GM23248 (cell line): ENCODE measurements around the gene CDKN2B. TPM values are rescaled to one million over a fixed set of nuclear protein-coding genes. Genes with fewer than 3 reads are reported as not detected.
A peak's percentile ranks its signal among the peaks of the same experiment; 100 is the strongest.

Experiments used
- DNase-seq: peaks from one replicate; pipeline ENCODE4 v3.0.0-alpha.2; 2015
- H2AFZ ChIP-seq: fragments of 200-600 bp; sonication (generic); 2 replicates; pipeline ENCODE4 v1.6.1; 2016; ENCODE audit warnings: antibody characterized with exemption
- H3F3A ChIP-seq: fragments of 200-600 bp; sonication (generic); 2 replicates; pipeline ENCODE4 v1.6.1; 2016; ENCODE audit warnings: mild to moderate bottlenecking, antibody characterized with exemption, mixed run types; ENCODE audit not compliant: insufficient read depth
- H3K27ac ChIP-seq: fragments of 200-600 bp; sonication (generic); 2 replicates; pipeline ENCODE4 v1.5.1; 2016; ENCODE audit warnings: mild to moderate bottlenecking
- H3K27me3 ChIP-seq: fragments of 200-600 bp; sonication (generic); replicated peaks from 2 replicates; pipeline ENCODE4 v1.6.1; 2016; ENCODE audit warnings: mild to moderate bottlenecking; ENCODE audit not compliant: insufficient read depth
- H3K36me3 ChIP-seq: fragments of 200-600 bp; sonication (generic); 2 replicates; pipeline ENCODE4 v1.6.1; 2016; ENCODE audit warnings: low read depth, mild to moderate bottlenecking
- H3K4me1 ChIP-seq: fragments of 200-600 bp; sonication (generic); 2 replicates; pipeline ENCODE4 v1.6.1; 2016; ENCODE audit warnings: mild to moderate bottlenecking; ENCODE audit not compliant: insufficient read depth
- H3K4me2 ChIP-seq: fragments of 200-600 bp; sonication (generic); one replicate; pipeline ENCODE4 v1.6.1; 2016; ENCODE audit warnings: mild to moderate bottlenecking; ENCODE audit not compliant: unreplicated experiment
- H3K4me3 ChIP-seq: fragments of 200-600 bp; sonication (generic); 2 replicates; pipeline ENCODE4 v1.5.1; 2016; ENCODE audit warnings: mild to moderate bottlenecking
- H3K79me2 ChIP-seq: fragments of 200-600 bp; sonication (generic); 2 replicates; pipeline ENCODE4 v1.6.1; 2016; ENCODE audit warnings: mild to moderate bottlenecking; ENCODE audit not compliant: insufficient read depth
- H3K9ac ChIP-seq: fragments of 200-600 bp; sonication (generic); 2 replicates; pipeline ENCODE4 v1.6.1; 2016; ENCODE audit warnings: mild to moderate bottlenecking
- H3K9me2 ChIP-seq: fragments of 200-600 bp; sonication (generic); 2 replicates; pipeline ENCODE4 v1.6.1; 2016; ENCODE audit warnings: mixed run types, mild to moderate bottlenecking, moderate library complexity; ENCODE audit not compliant: insufficient read depth
- H3K9me3 ChIP-seq: fragments of 200-600 bp; sonication (generic); one replicate; pipeline ENCODE4 v1.6.1; 2017; ENCODE audit warnings: low read depth
- H4K20me1 ChIP-seq: fragments of 200-600 bp; sonication (generic); 2 replicates; pipeline ENCODE4 v1.6.0; 2016; ENCODE audit not compliant: insufficient read depth
- EZH2 ChIP-seq: fragments of 200-600 bp; sonication (generic); IDR thresholded peaks from 2 replicates; pipeline ENCODE4 v1.6.1; 2018; ENCODE audit warnings: antibody characterized with exemption, mild to moderate bottlenecking; ENCODE audit not compliant: insufficient read depth, poor library complexity, severe bottlenecking
- EZH2phosphoT487 ChIP-seq: fragments of 200-600 bp; sonication (generic); IDR thresholded peaks from 2 replicates; pipeline ENCODE4 v1.6.1; 2018; ENCODE audit warnings: antibody characterized with exemption, moderate library complexity, mild to moderate bottlenecking, low read depth; ENCODE audit not compliant: insufficient read depth
- WGBS, 2 experiments: methylation state at CpG; one replicate each; pipeline ENCODE4 v1.1.6; 2015 to 2017; ENCODE audit warnings: low lambda C conversion rate in 2 of 2, low coverage in 1 of 2; ENCODE audit errors: missing lambda C conversion rate in 2 of 2; 5-methylcytosine and 5-hydroxymethylcytosine counted together
- in situ Hi-C: fragments of 300-500 bp; cut with MboI; formaldehyde crosslinking; loops from 2 replicates; pipeline ENCODE4 v1.15.0; 2020
- polyA plus RNA-seq: library from polyadenylated mRNA; unstranded; fragments of >200 nt; fragmentation: Nextera tagmentation; extraction: Ambion mirVana; gene quantifications from 2 replicates; pipeline ENCODE4 v1.2.1, GENCODE V29; 2016
- total RNA-seq: library from RNA; depleted of rRNA; stranded (reverse); fragments of >200 nt; shearing (Covaris generic); gene quantifications from 2 replicates; pipeline ENCODE4 v1.2.3, GENCODE V29; 2014

CDKN2B gene
- total and polyA plus RNA-seq, 2 experiments from 2014 or later = 6.7 to 10.6 TPM

DNA sequence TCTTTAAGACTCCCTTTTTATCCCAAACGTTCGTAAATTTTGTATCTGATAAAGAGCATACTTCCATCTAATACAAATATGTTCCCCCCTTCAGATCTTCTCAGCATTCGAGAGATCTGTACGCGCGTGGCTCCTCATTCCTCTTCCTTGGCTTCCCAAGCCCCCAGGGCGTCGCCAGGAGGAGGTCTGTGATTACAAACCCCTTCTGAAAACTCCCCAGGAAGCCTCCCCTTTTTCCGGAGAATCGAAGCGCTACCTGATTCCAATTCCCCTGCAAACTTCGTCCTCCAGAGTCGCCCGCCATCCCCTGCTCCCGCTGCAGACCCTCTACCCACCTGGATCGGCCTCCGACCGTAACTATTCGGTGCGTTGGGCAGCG, 34.8 kb downstream of the CDKN2B start:
- Histone ChIP-seq H3K4me3 (peak overlapping the region; percentile 80), H3K9me3 (no peaks in the 10 kb centered on the region), H3K27ac (no peak overlapping the region), H3K4me1 (no peaks in the 10 kb centered on the region; the same call in 1 of the 2 replicates), H3K4me2 (peak overlapping the region; percentile 89), H3K79me2 (no peaks in the 10 kb centered on the region), H4K20me1 (no peaks in the 10 kb centered on the region), H3K27me3 (peaks cover 61% of the 10 kb centered on the region), H3K9ac (peak overlapping the region; percentile 69), H3F3A (peaks cover 8% of the 10 kb centered on the region; the same call in 1 of the 2 replicates), H2AFZ (peak overlapping the region; percentile 87), H3K36me3 (no peaks in the 10 kb centered on the region), H3K9me2 (no peaks in the 10 kb centered on the region)
- DNase-seq = no peak
- whole genome bisulfite sequencing, 2 experiments = 6 to 7% methylated on average over 21 of the region's 21 CpGs
- TF ChIP-seq EZH2phosphoT487 = no peak
- TF ChIP-seq EZH2 = peak; percentile 87
- in situ Hi-C loops = no loop called here

DNA sequence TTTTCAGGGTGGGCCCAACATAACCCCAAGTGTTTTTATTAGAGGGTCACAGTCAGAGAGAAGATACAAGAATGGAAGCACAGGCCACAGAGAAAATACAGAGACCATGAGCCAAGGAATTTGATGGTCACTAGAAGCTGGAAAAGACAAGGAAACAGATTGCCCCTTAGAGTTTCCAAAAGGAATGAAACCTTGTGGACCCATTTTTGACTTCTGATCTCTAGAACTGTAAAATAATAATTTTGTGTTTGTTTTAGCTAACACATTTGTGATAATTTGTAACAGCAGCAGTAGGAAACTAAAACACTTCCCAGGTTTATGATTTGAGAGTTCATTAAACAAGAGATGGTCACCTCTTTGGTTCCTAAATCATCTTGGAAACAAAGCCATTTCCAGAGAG, 36.7 kb downstream of the CDKN2B start:
- peaks cover 76% of the 10 kb centered on the region for H3K27me3 ChIP-seq

GRCh38 chr9:21970800-21971640, 38.1 kb downstream of the CDKN2B start:
- H3K9me3 ChIP-seq = no peaks in the 10 kb centered on the region
- peaks cover 8% of the 10 kb centered on the region; the same call in 1 of the 2 replicates for H3F3A ChIP-seq
- H3K79me2 ChIP-seq = no peaks in the 10 kb centered on the region
- TF ChIP-seq EZH2phosphoT487 = no peak
- no peak for TF ChIP-seq EZH2
- no peaks in the 10 kb centered on the region for H3K36me3 ChIP-seq
- H3K4me3 ChIP-seq = no peak overlapping the region
- no peaks in the 10 kb centered on the region for H3K9me2 ChIP-seq
- peaks cover 67% of the 10 kb centered on the region for H3K27me3 ChIP-seq
- H3K9ac ChIP-seq = no peak overlapping the region
- in situ Hi-C loops = no loop called here
- H4K20me1 ChIP-seq = no peaks in the 10 kb centered on the region
- H3K4me2 ChIP-seq = no peak overlapping the region
- H3K27ac ChIP-seq = no peak overlapping the region
- peak; percentile 6 for DNase-seq
- 30% methylated on average over 42 to 44 of the region's 45 CpGs for WGBS, 2 experiments
- H3K4me1 ChIP-seq = no peaks in the 10 kb centered on the region; the same call in 1 of the 2 replicates
- H2AFZ ChIP-seq = no peak overlapping the region

More for the DNA sequence above, 36.7 kb downstream of the CDKN2B start:
- no peaks in the 10 kb centered on the region for H4K20me1 ChIP-seq
- H3K4me1 ChIP-seq = no peaks in the 10 kb centered on the region; the same call in 1 of the 2 replicates
- H3K79me2 ChIP-seq = no peaks in the 10 kb centered on the region
- H3K27ac ChIP-seq = no peak overlapping the region
- H3K36me3 ChIP-seq = no peaks in the 10 kb centered on the region
- peaks cover 8% of the 10 kb centered on the region; the same call in 1 of the 2 replicates for H3F3A ChIP-seq
- H3K4me2 ChIP-seq = no peak overlapping the region
- in situ Hi-C loops = no loop called here
- TF ChIP-seq EZH2phosphoT487 (no peak), EZH2 (no peak)
- H3K4me3 ChIP-seq = no peak overlapping the region
- no peak overlapping the region for H3K9ac ChIP-seq
- H2AFZ ChIP-seq = no peak overlapping the region
- no peaks in the 10 kb centered on the region for H3K9me2 ChIP-seq
- no peak for DNase-seq
- no peaks in the 10 kb centered on the region for H3K9me3 ChIP-seq

DNA sequence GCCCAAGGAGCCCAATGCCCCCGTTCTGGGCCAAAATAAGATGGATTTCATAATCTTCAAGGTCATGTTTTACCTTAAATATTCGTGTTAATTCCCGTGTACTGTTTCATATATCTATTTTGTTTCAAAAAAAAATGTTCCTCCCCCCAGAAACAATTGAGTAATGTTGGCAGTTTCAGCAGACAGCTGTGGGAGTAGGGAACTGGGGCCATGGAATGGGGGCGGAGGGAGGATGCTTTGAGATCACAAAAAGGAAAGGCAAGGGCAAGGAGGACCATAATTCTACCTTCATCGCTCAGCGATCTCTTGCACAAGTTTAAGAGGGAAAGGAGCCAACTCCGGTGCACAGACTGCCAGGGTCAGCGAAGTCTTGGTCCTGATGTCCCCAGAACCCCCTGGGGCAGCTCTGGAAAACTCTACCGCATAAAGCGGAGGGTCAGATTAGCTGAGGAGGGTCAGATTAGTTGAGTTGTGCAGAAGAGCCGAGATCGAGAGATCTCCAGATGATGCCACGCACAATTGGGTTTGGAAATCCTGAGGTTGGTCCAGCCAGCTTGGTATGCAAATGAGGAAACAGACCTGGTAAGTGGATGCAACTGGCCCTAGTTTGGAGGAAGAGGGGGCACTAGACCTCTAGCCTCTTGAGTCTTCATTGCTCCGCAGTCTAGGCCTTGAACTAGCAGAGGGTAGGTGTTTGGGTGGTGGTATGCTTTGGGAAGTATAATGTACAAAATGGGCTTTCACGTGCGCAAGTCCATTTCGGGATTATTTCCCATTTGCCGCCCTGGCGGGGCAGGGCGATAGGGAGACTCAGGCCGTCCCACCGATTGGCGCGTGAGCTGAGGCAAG, 38.9 kb downstream of the CDKN2B start:
- no peak overlapping the region for H3K4me2 ChIP-seq
- peaks cover 8% of the 10 kb centered on the region; the same call in 1 of the 2 replicates for H3F3A ChIP-seq
- DNase-seq = no peak
- H3K4me3 ChIP-seq = no peak overlapping the region
- WGBS, 2 experiments = 56 to 57% methylated on average over 23 to 24 of the region's 24 CpGs
- H3K9me3 ChIP-seq = no peaks in the 10 kb centered on the region
- H3K27me3 ChIP-seq = peaks cover 60% of the 10 kb centered on the region
- no peaks in the 10 kb centered on the region for H3K79me2 ChIP-seq
- H3K36me3 ChIP-seq = no peaks in the 10 kb centered on the region
- in situ Hi-C loops = no loop called here
- no peaks in the 10 kb centered on the region for H4K20me1 ChIP-seq
- H2AFZ ChIP-seq = no peak overlapping the region
- no peaks in the 10 kb centered on the region; the same call in none of the 2 replicates for H3K4me1 ChIP-seq
- H3K27ac ChIP-seq = no peak overlapping the region
- H3K9me2 ChIP-seq = no peaks in the 10 kb centered on the region
- no peak overlapping the region for H3K9ac ChIP-seq
- TF ChIP-seq EZH2phosphoT487 (no peak), EZH2 (no peak)
